Measurements from ENCODE around the gene RNF144A. TPM values are rescaled to one million over a fixed set of nuclear protein-coding genes. Genes with fewer than 3 reads are reported as not detected.

RNF144A gene
- total RNA-seq, 2 experiments from 2014 or later, result 20.0 to 35.5 TPM

GRCh38 chr2:6977786-6978185, 60.6 kb downstream of the RNF144A start:
- CTCF ChIA-PET, result interaction anchor here (1.5 kb wide), 1 partner anchor 16 kb away, joined by 4 read pairs; no protein-coding TSS in a partner anchor
- Mint-ChIP-seq H3K9me3 (ENCODE audit: low read depth) (peaks cover 11% of the 10 kb centered on the region), H3K4me1 (no peaks in the 10 kb centered on the region), H3K4me3 (no peak overlapping the region), H3K27ac (no peak overlapping the region), H3K27me3 (no peaks in the 10 kb centered on the region), H3K36me3 (peaks cover 41% of the 10 kb centered on the region)
- ATAC-seq (no peak), DNase-seq (no peak)

DNA sequence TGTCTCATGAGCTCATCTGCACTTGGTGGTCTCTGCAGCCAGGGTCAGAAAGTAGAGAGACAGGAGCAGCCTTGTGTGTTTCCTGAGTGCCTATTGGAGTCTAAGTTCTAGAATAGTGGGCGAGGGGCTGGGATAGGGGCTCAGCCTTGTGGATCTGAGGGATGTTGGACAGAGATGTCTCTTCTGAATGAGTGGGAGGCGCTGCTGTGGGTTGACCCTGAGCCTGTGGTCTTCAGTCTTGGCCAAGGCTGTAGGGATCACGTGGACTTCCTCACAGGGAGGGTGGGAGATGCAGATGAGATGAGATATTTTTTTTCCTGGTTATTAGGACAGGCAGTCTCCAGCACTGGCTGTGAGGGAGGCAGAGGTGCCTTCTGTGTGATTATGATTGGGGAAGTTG, 61.8 kb downstream of the RNF144A start:
- DNase-seq, result no peak
- CTCF ChIA-PET, result no interaction called here
- Mint-ChIP-seq H3K4me1 (no peaks in the 10 kb centered on the region), H3K4me3 (no peak overlapping the region), H3K27ac (no peak overlapping the region), H3K27me3 (no peaks in the 10 kb centered on the region), H3K9me3 (ENCODE audit: low read depth) (peaks cover 11% of the 10 kb centered on the region), H3K36me3 (peaks cover 39% of the 10 kb centered on the region)
- no peak for ATAC-seq

DNA sequence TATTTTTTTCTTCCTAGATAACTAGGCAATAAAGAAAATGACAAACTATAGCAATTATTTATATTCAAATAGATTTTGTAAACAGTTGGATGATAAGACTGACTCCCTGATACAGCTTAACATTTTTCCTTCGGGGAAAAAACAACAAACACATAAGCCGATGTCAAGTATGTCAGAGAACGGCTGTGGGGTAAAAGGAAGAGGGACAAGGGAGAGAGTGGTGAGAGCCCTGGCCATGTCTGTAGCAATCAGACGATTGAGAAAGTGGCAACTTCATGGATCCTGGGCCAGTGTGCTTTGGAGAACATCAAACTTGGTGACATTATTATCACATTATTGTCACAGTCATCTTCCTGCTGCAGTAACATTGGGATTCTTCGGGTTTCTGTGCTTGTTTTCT, 65.2 kb downstream of the RNF144A start:
- ATAC-seq, result no peak
- Mint-ChIP-seq H3K27ac (no peak overlapping the region), H3K4me3 (no peak overlapping the region), H3K36me3 (peaks cover 37% of the 10 kb centered on the region), H3K27me3 (no peaks in the 10 kb centered on the region), H3K4me1 (no peaks in the 10 kb centered on the region), H3K9me3 (ENCODE audit: low read depth) (peaks cover 11% of the 10 kb centered on the region)
- CTCF ChIA-PET, result no interaction called here
- no peak for DNase-seq

- peaks cover 32% of the 10 kb centered on the region for H3K36me3 Mint-ChIP-seq
- peaks cover 11% of the 10 kb centered on the region for H3K9me3 Mint-ChIP-seq (ENCODE audit: low read depth)
- no peak for DNase-seq
- no peaks in the 10 kb centered on the region for H3K4me1 Mint-ChIP-seq
- no peak for ATAC-seq
- no peak overlapping the region for H3K27ac Mint-ChIP-seq
- no peaks in the 10 kb centered on the region for H3K27me3 Mint-ChIP-seq
- H3K4me3 Mint-ChIP-seq, result no peak overlapping the region
- CTCF ChIA-PET, result no interaction called here
These were observed 65.8 kb downstream of the RNF144A start for GRCh38 chr2:6982934-6983589.

GRCh38 chr2:6986301-6986911, 69.2 kb downstream of the RNF144A start:
- Mint-ChIP-seq H3K27ac (no peak overlapping the region), H3K36me3 (peaks cover 24% of the 10 kb centered on the region), H3K9me3 (ENCODE audit: low read depth) (peaks cover 2% of the 10 kb centered on the region), H3K4me1 (no peaks in the 10 kb centered on the region), H3K4me3 (no peak overlapping the region), H3K27me3 (no peaks in the 10 kb centered on the region)
- ATAC-seq, result no peak
- no peak for DNase-seq
- CTCF ChIA-PET, result no interaction called here

DNA sequence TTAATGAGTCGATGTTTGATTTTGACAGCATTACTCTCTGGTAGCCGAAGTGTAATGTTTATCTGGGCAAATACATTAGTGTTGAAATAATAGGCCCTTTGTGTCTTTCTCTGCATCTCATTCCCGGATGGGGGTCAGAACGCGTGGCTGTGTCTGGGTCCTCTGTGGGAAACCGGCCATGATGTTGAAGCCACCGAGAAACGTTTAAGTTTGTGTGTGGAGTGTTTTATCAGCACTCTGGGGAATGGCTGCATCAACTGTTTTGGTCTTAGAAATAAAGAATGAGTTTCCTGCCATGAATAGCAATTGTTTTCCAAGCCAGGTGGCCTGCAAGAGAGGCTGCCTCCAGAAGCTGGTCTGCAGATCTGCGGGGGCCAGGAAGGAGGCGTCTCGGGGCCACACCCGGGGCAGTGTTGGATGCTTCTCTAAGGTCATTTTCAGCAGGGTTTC, 69.7 kb downstream of the RNF144A start:
- CTCF ChIA-PET, result no interaction called here
- DNase-seq (no peak), ATAC-seq (no peak)
- no peaks in the 10 kb centered on the region for H3K27me3 Mint-ChIP-seq
- H3K36me3 Mint-ChIP-seq, result peaks cover 18% of the 10 kb centered on the region
- no peak overlapping the region for H3K4me3 Mint-ChIP-seq
- no peaks in the 10 kb centered on the region for H3K9me3 Mint-ChIP-seq (ENCODE audit: low read depth)
- H3K27ac Mint-ChIP-seq, result no peak overlapping the region
- H3K4me1 Mint-ChIP-seq, result no peaks in the 10 kb centered on the region

DNA sequence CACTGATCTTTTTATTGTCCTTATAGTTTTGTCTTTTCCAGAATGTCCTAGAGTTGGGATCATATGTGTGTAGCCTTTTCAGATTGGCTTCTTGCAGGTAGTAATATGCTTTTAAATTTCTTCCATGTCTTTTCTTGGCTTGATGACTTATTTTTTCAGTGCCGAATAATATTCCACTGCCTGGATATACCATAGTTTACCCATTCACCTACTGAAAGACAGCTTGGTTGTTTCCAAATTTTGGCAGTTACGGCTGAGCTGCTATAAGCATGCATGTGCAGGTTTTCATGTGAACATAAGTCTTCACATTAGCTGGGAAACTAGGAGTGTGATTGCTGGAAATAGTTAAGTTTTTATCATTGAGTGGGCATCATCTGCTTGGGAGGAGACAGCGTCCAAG, 73.7 kb downstream of the RNF144A start:
- Mint-ChIP-seq H3K4me3 (no peak overlapping the region), H3K36me3 (peaks cover 15% of the 10 kb centered on the region)
- ATAC-seq, result no peak

DNA sequence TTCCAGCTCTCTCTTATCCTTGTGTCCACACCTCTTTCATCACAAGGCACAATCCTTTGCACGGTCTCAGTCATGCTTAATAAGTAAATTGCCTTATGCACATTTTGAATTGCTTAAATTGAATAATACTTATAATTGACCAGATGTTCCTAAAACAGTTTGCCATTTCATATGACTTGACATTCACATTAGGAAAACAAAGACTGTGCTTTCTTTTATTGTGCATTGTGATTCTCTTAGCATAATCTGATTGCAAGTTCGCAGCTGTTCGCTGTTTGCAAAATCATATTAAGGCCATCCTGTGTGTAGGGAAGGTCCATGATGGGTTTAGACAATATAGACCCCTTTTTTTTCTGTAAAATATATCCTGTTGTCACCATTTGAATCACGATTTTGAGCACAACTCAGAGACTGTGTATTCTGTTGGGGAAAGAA, 75.6 kb downstream of the RNF144A start:
- CTCF ChIA-PET, result interaction anchor here (1.5 kb wide), 1 partner anchor 10 kb away, joined by 3 read pairs; no protein-coding TSS in a partner anchor
- ATAC-seq (no peak), DNase-seq (no peak)
- Mint-ChIP-seq H3K36me3 (peaks cover 18% of the 10 kb centered on the region), H3K9me3 (ENCODE audit: low read depth) (no peaks in the 10 kb centered on the region), H3K4me3 (no peak overlapping the region), H3K27me3 (no peaks in the 10 kb centered on the region), H3K27ac (no peak overlapping the region), H3K4me1 (no peaks in the 10 kb centered on the region)

More for the DNA sequence above, 73.7 kb downstream of the RNF144A start:
- Mint-ChIP-seq H3K27me3 (no peaks in the 10 kb centered on the region), H3K4me1 (no peaks in the 10 kb centered on the region), H3K27ac (no peak overlapping the region), H3K9me3 (ENCODE audit: low read depth) (no peaks in the 10 kb centered on the region)
- DNase-seq, result no peak
- CTCF ChIA-PET, result interaction anchor here (1.8 kb wide), 1 partner anchor 12 kb away, joined by 4 read pairs; no protein-coding TSS in a partner anchor

GRCh38 chr2:6993229-6993640, 76.0 kb downstream of the RNF144A start:
- Mint-ChIP-seq H3K9me3 (ENCODE audit: low read depth) (no peaks in the 10 kb centered on the region), H3K4me3 (no peak overlapping the region), H3K27ac (no peak overlapping the region), H3K36me3 (peaks cover 18% of the 10 kb centered on the region), H3K27me3 (no peaks in the 10 kb centered on the region), H3K4me1 (peaks cover 2% of the 10 kb centered on the region)
- no peak for DNase-seq
- no peak for ATAC-seq
- CTCF ChIA-PET, result interaction anchor here (1.2 to 1.5 kb wide), 3 partner anchors 10 to 51 kb away, joined by 3 to 4 read pairs (median 4); no protein-coding TSS in a partner anchor

- peaks cover 18% of the 10 kb centered on the region for H3K36me3 Mint-ChIP-seq
- DNase-seq (no peak), ATAC-seq (no peak)
- CTCF ChIA-PET, result interaction anchor here (1.2 to 1.5 kb wide), 3 partner anchors 9 to 50 kb away, joined by 3 to 4 read pairs (median 4); no protein-coding TSS in a partner anchor
- H3K27me3 Mint-ChIP-seq, result no peaks in the 10 kb centered on the region
- peaks cover 8% of the 10 kb centered on the region for H3K4me1 Mint-ChIP-seq
- no peak overlapping the region for H3K4me3 Mint-ChIP-seq
- H3K27ac Mint-ChIP-seq, result no peak overlapping the region
- H3K9me3 Mint-ChIP-seq (ENCODE audit: low read depth), result no peaks in the 10 kb centered on the region
These were observed 76.7 kb downstream of the RNF144A start for GRCh38 chr2:6993936-6994335.

GRCh38 chr2:6994536-6995128, 77.4 kb downstream of the RNF144A start:
- no peak overlapping the region for H3K4me3 Mint-ChIP-seq
- peaks cover 15% of the 10 kb centered on the region for H3K4me1 Mint-ChIP-seq
- no peak overlapping the region for H3K27ac Mint-ChIP-seq
- H3K9me3 Mint-ChIP-seq (ENCODE audit: low read depth), result no peaks in the 10 kb centered on the region
- ATAC-seq (no peak), DNase-seq (no peak)
- CTCF ChIA-PET, result interaction anchor here (1.4 to 1.5 kb wide), 2 partner anchors 8 to 49 kb away, joined by 3 to 4 read pairs; no protein-coding TSS in a partner anchor
- H3K36me3 Mint-ChIP-seq, result peaks cover 13% of the 10 kb centered on the region
- H3K27me3 Mint-ChIP-seq, result no peaks in the 10 kb centered on the region

GRCh38 chr2:6995391-6996097, 78.3 kb downstream of the RNF144A start:
- Mint-ChIP-seq H3K27ac (no peak overlapping the region), H3K36me3 (peaks cover 9% of the 10 kb centered on the region), H3K9me3 (ENCODE audit: low read depth) (no peaks in the 10 kb centered on the region), H3K27me3 (no peaks in the 10 kb centered on the region), H3K4me3 (no peak overlapping the region), H3K4me1 (peaks cover 20% of the 10 kb centered on the region)
- no peak for DNase-seq
- CTCF ChIA-PET, result no interaction called here
- no peak for ATAC-seq

DNA sequence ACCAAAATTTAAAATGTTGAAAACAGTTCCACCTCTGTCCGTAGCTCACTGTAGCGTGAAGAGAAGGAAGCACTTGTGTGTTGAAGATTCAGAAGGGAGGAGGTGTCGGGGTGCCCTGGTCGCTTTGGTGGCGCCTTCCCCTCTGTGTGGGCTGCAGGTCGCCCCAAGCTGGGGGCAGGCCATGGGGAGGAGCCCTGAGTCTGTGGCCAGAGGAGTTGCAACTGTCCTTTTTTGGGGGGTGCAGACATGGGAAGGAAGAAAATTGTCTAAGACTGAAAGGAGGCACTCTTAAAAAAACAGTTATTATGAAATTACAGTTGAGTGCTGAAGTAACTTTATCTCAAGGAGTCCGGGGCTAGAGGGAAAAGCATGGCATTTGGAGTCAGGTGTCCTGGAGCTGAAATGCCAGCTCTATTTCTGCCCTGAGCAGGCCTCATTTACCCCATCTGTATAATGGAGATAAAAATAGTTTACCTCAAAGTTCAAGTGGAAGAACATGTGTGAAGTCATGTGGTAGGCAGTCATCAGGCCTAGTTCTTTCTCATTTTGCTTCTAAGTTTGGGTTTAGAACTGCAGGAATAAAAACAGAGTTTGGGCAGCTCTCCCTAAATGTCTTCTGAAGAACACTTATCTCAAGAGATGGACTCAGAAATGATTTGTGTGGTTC, 82.1 kb downstream of the RNF144A start:
- DNase-seq, result no peak
- Mint-ChIP-seq H3K4me3 (no peak overlapping the region), H3K9me3 (ENCODE audit: low read depth) (no peaks in the 10 kb centered on the region), H3K27me3 (no peaks in the 10 kb centered on the region), H3K36me3 (peaks cover 5% of the 10 kb centered on the region), H3K4me1 (peaks cover 20% of the 10 kb centered on the region), H3K27ac (peak overlapping the region; percentile 71)
- ATAC-seq, result peak; percentile 33
- CTCF ChIA-PET, result no interaction called here
